Astrocyte (in vitro differentiated cells and primary cell): ENCODE results near the gene TRAF1.

Experiments
- EZH2 ChIP-seq: IDR thresholded peaks from 2 replicates; pipeline ENCODE4 v1.6.1; 2012; ENCODE audit warnings: mild to moderate bottlenecking, low read length, inconsistent platforms; ENCODE audit not compliant: insufficient read depth
- TF ChIP-seq, protein P1 (sequence below): IDR thresholded peaks from 2 replicates; pipeline ENCODE4 v1.5.1; 2011; ENCODE audit warnings: low read depth, mild to moderate bottlenecking, inconsistent platforms, low read length, moderate library complexity; ENCODE audit not compliant: insufficient read depth

DNA sequence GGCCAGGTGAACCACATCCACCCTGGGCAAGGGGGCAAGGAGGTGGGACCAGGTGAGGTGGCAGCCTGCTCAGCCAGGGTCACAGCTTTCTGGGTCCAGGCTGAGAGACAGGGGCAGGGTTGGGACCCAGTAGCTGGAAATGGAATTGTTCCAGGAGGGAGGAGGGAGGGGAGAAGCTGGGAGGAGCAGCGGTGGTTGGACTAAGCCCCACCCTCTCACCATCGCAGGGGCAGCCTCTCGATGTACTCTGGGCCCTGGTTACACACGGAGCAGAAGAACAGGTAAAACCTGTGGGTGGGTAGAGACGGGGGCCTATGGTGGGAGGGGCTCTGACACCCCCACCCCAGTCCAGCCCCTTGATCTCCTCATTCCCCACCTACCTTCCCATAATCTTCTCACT lies 60.8 kb downstream of the TRAF1 start:
- TF ChIP-seq, protein P1, sequence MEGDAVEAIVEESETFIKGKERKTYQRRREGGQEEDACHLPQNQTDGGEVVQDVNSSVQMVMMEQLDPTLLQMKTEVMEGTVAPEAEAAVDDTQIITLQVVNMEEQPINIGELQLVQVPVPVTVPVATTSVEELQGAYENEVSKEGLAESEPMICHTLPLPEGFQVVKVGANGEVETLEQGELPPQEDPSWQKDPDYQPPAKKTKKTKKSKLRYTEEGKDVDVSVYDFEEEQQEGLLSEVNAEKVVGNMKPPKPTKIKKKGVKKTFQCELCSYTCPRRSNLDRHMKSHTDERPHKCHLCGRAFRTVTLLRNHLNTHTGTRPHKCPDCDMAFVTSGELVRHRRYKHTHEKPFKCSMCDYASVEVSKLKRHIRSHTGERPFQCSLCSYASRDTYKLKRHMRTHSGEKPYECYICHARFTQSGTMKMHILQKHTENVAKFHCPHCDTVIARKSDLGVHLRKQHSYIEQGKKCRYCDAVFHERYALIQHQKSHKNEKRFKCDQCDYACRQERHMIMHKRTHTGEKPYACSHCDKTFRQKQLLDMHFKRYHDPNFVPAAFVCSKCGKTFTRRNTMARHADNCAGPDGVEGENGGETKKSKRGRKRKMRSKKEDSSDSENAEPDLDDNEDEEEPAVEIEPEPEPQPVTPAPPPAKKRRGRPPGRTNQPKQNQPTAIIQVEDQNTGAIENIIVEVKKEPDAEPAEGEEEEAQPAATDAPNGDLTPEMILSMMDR: no peak
- TF ChIP-seq EZH2: no peak
